ENCODE measurements around the gene SLC26A3. TPM values are rescaled to one million over a fixed set of nuclear protein-coding genes. Genes with fewer than 3 reads are reported as not detected.

The SLC26A3 gene
- total and polyA plus RNA-seq, 11 donors = 0.10 to 0.35 TPM; not detected in 9

DNA sequence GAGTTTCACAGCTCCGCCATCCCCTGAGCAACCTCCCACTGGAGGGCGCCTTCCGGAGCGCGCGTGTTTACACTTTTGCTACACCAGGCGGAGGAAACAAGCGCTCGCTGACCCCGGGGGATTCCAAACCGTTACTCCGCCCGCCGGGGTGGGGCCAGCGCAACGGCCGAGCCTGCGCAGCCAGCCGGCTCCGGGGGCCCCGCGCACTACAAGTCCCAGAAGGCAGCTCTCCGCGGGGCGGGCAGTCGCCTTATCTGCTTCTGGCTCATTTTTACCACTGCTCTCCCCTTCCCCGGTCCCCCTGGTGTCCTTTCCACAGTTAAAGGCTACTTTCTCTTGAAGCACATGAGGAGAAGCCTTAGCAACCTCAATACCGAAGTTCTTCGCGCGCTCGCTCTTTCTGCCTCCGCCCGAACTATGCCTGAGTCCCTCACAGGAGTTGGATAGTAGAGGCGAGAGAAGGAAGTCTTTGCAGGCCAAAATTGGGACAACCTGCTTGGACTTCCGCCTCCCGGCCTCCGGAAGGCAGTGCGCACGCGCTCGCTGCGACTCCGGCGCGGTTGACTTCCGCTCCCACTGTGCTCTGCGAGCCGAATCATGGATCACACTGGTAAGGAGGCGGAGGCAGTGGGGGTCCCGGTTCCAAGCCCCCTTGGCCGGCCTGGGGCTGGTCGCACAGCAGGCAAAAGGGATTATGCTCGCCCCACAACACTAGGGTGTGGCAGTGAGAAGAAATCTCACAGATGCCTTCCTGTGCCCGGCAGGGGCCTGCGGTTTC lies 59.3 kb downstream of the SLC26A3 start, which contains the start of gene CBLL1:
Gene CBLL1 (plus strand): TSS at position 576 of the 778 bp plus-strand sequence. CDS start 22 bp downstream, at position 598.
- Histone ChIP-seq H3K36me3 (peaks cover 0 to 2% (median 1%) of the 10 kb centered on the region in 9 donors), H3K4me3 (peak within 1 kb of the TSS; percentile 67 to 94 (median 82)), H3K27me3 (no peaks in the 10 kb centered on the region), H3K4me1 (peaks cover 7 to 48% (median 28%) of the 10 kb centered on the region in 12 donors), H3K9me3 (no peaks in the 10 kb centered on the region), H3K27ac (peak within 1 kb of the TSS; percentile 92 to 99 (median 97))
- WGBS, 4 donors = 0 to 1% (median 0%) methylated on average over 14 to 56 of the region's 56 CpGs
- ATAC-seq = peak; percentile 98 to 99 (median 98)
- TF ChIP-seq, protein P1, sequence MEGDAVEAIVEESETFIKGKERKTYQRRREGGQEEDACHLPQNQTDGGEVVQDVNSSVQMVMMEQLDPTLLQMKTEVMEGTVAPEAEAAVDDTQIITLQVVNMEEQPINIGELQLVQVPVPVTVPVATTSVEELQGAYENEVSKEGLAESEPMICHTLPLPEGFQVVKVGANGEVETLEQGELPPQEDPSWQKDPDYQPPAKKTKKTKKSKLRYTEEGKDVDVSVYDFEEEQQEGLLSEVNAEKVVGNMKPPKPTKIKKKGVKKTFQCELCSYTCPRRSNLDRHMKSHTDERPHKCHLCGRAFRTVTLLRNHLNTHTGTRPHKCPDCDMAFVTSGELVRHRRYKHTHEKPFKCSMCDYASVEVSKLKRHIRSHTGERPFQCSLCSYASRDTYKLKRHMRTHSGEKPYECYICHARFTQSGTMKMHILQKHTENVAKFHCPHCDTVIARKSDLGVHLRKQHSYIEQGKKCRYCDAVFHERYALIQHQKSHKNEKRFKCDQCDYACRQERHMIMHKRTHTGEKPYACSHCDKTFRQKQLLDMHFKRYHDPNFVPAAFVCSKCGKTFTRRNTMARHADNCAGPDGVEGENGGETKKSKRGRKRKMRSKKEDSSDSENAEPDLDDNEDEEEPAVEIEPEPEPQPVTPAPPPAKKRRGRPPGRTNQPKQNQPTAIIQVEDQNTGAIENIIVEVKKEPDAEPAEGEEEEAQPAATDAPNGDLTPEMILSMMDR (IDR thresholded peaks at IDR 0.05) = peak; percentile 51 to 94 (median 74)
- peak in 1 of 2 donors; percentile 72 for TF ChIP-seq POLR2A (IDR thresholded peaks at IDR 0.05)
- intact Hi-C loops (cut with DNase I) = loop anchor here (2.0 to 10.0 kb wide), 6 partner anchors 129 to 404 kb away; partner anchors contain the start of genes COG5 (in 1 of the 10) and DUS4L (in 1 of the 10)
- DNase-seq = peak; percentile 97 to 98 (median 98)

DNA sequence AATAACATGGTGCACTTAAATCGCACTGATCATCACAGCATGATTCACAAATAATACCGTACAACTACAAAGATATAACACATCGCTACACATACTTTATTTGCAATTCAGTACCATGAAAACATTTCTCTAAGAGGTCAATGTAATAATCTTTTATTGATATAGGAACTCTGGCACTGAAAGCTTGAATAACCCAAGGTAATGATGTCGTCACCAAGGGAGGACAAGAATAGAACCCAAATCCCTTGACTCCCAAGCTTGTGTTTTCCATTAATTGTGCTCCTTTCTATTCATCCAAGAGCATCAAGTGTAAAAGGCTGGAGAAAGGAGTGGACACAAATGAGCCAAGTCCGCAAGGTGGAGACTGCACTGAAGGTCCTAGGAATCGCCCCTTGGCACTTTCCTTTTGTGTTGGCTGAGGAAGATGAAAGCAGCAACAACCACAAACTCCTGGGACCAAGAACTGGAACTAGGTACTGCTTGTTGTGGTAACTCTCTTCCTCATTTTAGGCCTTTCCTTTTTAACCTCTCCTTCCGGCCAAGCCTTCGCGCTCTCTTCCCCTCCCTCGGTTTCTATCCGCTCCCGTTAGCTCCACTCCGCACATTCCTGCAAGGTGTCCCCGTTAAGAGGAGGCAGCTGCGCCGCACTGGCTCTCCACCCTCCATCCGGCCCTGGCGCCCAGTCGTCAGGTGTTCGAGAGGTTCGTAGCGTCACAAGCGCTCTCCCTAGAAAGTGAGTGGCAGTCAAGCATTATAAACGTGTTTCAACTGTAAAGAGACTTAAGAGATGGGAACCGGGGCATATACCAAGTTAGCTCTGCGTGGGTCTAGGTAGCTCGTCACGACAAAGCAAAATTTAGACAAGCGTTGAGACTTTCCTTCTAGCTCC lies 60.1 kb downstream of the SLC26A3 start:
- intact Hi-C loops (cut with DNase I) = loop anchor here (2.0 to 10.0 kb wide), 6 partner anchors 129 to 404 kb away; partner anchors contain the start of genes COG5 (in 1 of the 10) and DUS4L (in 1 of the 10)
- Histone ChIP-seq H3K27me3 (no peaks in the 10 kb centered on the region), H3K4me1 (peaks cover 7 to 43% (median 28%) of the 10 kb centered on the region in 12 donors), H3K9me3 (no peaks in the 10 kb centered on the region), H3K36me3 (no peaks in the 10 kb centered on the region), H3K4me3 (peak overlapping the region; percentile 67 to 94 (median 82)), H3K27ac (peak overlapping the region; percentile 92 to 99 (median 97))
- ATAC-seq (peak; percentile 15 to 44 (median 40)), DNase-seq (peak; percentile 50 to 77 (median 63))
- TF ChIP-seq POLR2A (IDR thresholded peaks at IDR 0.05) = no peak
- TF ChIP-seq, protein P1 (IDR thresholded peaks at IDR 0.05) = no peak
- WGBS, 4 donors = 14 to 17% (median 15%) methylated on average over 26 to 29 of the region's 29 CpGs

- no peak for ATAC-seq
- no peak overlapping the region for H3K27ac ChIP-seq
- no peak for DNase-seq
- no peaks in the 10 kb centered on the region for H3K4me1 ChIP-seq
- H3K27me3 ChIP-seq = peaks cover 0 to 14% (median 0%) of the 10 kb centered on the region in 9 donors
- TF ChIP-seq POLR2A (IDR thresholded peaks at IDR 0.05) = no peak
- TF ChIP-seq, protein P1 (IDR thresholded peaks at IDR 0.05) = no peak
- H3K4me3 ChIP-seq = no peak overlapping the region
- no peaks in the 10 kb centered on the region for H3K9me3 ChIP-seq
- no peaks in the 10 kb centered on the region for H3K36me3 ChIP-seq
- intact Hi-C loops (cut with DNase I) = loop anchor here in 8 of 10 donors (5.0 to 10.0 kb wide), 5 partner anchors 143 to 533 kb away; partner anchors contain the start of gene BCAP29 (in 1 of the 8)
Measured at GRCh38 chr7:107728276-107728675, 74.7 kb downstream of the SLC26A3 start.
